Uterus (tissue), 2 donors: ENCODE data around the gene SURF2.

Experiments used
- POLR2A ChIP-seq, 2 donors: fragments of 450-650 bp; IDR thresholded peaks; one replicate each; pipeline ENCODE4 v1.6.1; 2016; ENCODE audit warnings: antibody characterized with exemption in 2 of 2, mild to moderate bottlenecking in 1 of 2, moderate library complexity in 1 of 2
- TF ChIP-seq, protein P1 (sequence below), 4 experiments: fragments of 200-600 bp in 2 of 4; fragments of 450-650 bp in 2 of 4; sonication (generic) in 2 of 4; IDR thresholded peaks; one replicate each; pipeline ENCODE4 v1.5.1; 2016 to 2019; ENCODE audit warnings: antibody characterized with exemption in 4 of 4, mild to moderate bottlenecking in 2 of 4, moderate library complexity in 1 of 4

DNA sequence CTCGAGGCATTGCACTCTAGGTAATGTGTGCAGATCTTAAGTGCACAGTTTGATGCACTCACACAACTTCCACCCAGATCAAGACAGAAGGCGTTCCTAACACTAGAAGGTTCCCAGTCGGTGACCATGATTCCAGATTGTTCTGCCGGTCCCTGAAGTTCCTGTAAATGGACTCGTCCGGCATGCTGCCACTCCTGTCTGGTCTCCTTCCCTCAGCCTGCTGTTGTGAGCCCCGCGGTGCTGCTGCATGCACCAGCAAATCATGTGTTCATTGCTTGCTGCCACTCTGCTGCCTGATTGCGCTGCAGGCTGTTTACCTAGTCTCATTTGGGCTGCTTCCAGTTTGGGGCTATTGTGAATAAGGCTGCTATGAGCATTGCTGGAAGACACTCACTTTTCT, 31.3 kb downstream of the SURF2 start:
- TF ChIP-seq, protein P1, sequence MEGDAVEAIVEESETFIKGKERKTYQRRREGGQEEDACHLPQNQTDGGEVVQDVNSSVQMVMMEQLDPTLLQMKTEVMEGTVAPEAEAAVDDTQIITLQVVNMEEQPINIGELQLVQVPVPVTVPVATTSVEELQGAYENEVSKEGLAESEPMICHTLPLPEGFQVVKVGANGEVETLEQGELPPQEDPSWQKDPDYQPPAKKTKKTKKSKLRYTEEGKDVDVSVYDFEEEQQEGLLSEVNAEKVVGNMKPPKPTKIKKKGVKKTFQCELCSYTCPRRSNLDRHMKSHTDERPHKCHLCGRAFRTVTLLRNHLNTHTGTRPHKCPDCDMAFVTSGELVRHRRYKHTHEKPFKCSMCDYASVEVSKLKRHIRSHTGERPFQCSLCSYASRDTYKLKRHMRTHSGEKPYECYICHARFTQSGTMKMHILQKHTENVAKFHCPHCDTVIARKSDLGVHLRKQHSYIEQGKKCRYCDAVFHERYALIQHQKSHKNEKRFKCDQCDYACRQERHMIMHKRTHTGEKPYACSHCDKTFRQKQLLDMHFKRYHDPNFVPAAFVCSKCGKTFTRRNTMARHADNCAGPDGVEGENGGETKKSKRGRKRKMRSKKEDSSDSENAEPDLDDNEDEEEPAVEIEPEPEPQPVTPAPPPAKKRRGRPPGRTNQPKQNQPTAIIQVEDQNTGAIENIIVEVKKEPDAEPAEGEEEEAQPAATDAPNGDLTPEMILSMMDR (IDR thresholded peaks at IDR 0.05), result no peak
- TF ChIP-seq POLR2A (IDR thresholded peaks at IDR 0.05), result no peak
